Type B pancreatic cell (in vitro differentiated cells): ENCODE results near the gene SMYD3. TPM values are rescaled to one million over a fixed set of nuclear protein-coding genes. Genes with fewer than 3 reads are reported as not detected.

Source experiments
- DNase-seq: peaks from one replicate; pipeline ENCODE4 v3.0.0; 2021; ENCODE audit warnings: mixed read lengths; ENCODE audit not compliant: unreplicated experiment; ENCODE audit errors: extremely low spot score
- H3K27ac Mint-ChIP-seq: 2 replicates; pipeline ENCODE4 v1.8.0; 2021; ENCODE audit warnings: mild to moderate bottlenecking, mixed read lengths
- H3K27me3 Mint-ChIP-seq: 2 replicates; pipeline ENCODE4 v1.8.0; 2021; ENCODE audit warnings: mixed read lengths
- H3K36me3 Mint-ChIP-seq: 2 replicates; pipeline ENCODE4 v1.8.0; 2021; ENCODE audit warnings: mixed read lengths
- H3K4me1 Mint-ChIP-seq: one replicate; pipeline ENCODE4 v1.8.0; 2021; ENCODE audit warnings: mixed read lengths; ENCODE audit not compliant: unreplicated experiment
- H3K4me3 Mint-ChIP-seq: 2 replicates; pipeline ENCODE4 v1.8.0; 2021; ENCODE audit warnings: mild to moderate bottlenecking, mixed read lengths
- H3K9me3 Mint-ChIP-seq: 2 replicates; pipeline ENCODE4 v1.8.0; 2021; ENCODE audit warnings: mixed read lengths
- CTCF ChIP-seq: fragments of 200-600 bp; sonication (generic); conservative IDR thresholded peaks from 2 replicates; pipeline ENCODE4 v1.5.0; 2021; ENCODE audit warnings: antibody characterized with exemption, mild to moderate bottlenecking
- total RNA-seq: library from RNA; stranded (reverse); gene quantifications from 2 replicates; pipeline ENCODE4 v1.2.1, GENCODE V29; 2021; ENCODE audit warnings: low replicate concordance

Gene SMYD3
- total RNA-seq, 1 donor from 2014 or later, result 19.4 TPM

GRCh38 chr1:246262281-246262680, 244.8 kb downstream of the SMYD3 start:
- no peak for TF ChIP-seq CTCF
- no peak overlapping the region for H3K27ac Mint-ChIP-seq
- H3K36me3 Mint-ChIP-seq, result no peaks in the 10 kb centered on the region

GRCh38 chr1:246261639-246262038, 245.4 kb downstream of the SMYD3 start:
- Mint-ChIP-seq H3K36me3 (no peaks in the 10 kb centered on the region), H3K4me3 (no peak overlapping the region), H3K27ac (no peak overlapping the region), H3K27me3 (no peaks in the 10 kb centered on the region), H3K9me3 (no peaks in the 10 kb centered on the region), H3K4me1 (no peaks in the 10 kb centered on the region)
- no peak for DNase-seq
- peak; percentile 31 for TF ChIP-seq CTCF

More at GRCh38 chr1:246262281-246262680, 244.8 kb downstream of the SMYD3 start:
- Mint-ChIP-seq H3K4me3 (no peak overlapping the region), H3K9me3 (no peaks in the 10 kb centered on the region), H3K4me1 (no peaks in the 10 kb centered on the region), H3K27me3 (no peaks in the 10 kb centered on the region)
- no peak for DNase-seq

GRCh38 chr1:246258250-246258649, 248.8 kb downstream of the SMYD3 start:
- Mint-ChIP-seq H3K27me3 (no peaks in the 10 kb centered on the region), H3K4me1 (no peaks in the 10 kb centered on the region), H3K36me3 (no peaks in the 10 kb centered on the region), H3K4me3 (no peak overlapping the region), H3K27ac (no peak overlapping the region), H3K9me3 (no peaks in the 10 kb centered on the region)
- no peak for DNase-seq
- TF ChIP-seq CTCF, result no peak

- no peaks in the 10 kb centered on the region for H3K27me3 Mint-ChIP-seq
- no peaks in the 10 kb centered on the region for H3K4me1 Mint-ChIP-seq
- DNase-seq, result no peak
- no peak overlapping the region for H3K27ac Mint-ChIP-seq
- H3K4me3 Mint-ChIP-seq, result no peak overlapping the region
- no peaks in the 10 kb centered on the region for H3K36me3 Mint-ChIP-seq
- TF ChIP-seq CTCF, result no peak
- H3K9me3 Mint-ChIP-seq, result no peaks in the 10 kb centered on the region
Measured at GRCh38 chr1:246255773-246256172, 251.3 kb downstream of the SMYD3 start.

- TF ChIP-seq CTCF, result no peak
- Mint-ChIP-seq H3K4me1 (no peaks in the 10 kb centered on the region), H3K4me3 (no peak overlapping the region), H3K27me3 (no peaks in the 10 kb centered on the region), H3K9me3 (no peaks in the 10 kb centered on the region), H3K36me3 (no peaks in the 10 kb centered on the region), H3K27ac (no peak overlapping the region)
- no peak for DNase-seq
Measured at GRCh38 chr1:246254854-246255253, 252.2 kb downstream of the SMYD3 start.

- H3K9me3 Mint-ChIP-seq, result no peaks in the 10 kb centered on the region
- H3K4me3 Mint-ChIP-seq, result no peak overlapping the region
- no peaks in the 10 kb centered on the region for H3K4me1 Mint-ChIP-seq
- H3K27ac Mint-ChIP-seq, result no peak overlapping the region
- H3K36me3 Mint-ChIP-seq, result no peaks in the 10 kb centered on the region
- DNase-seq, result no peak
- H3K27me3 Mint-ChIP-seq, result no peaks in the 10 kb centered on the region
- TF ChIP-seq CTCF, result peak; percentile 32
Measured at GRCh38 chr1:246246430-246246829, 260.6 kb downstream of the SMYD3 start.
